Caco-2 (cell line): ENCODE results near the gene ABHD12. TPM values are rescaled to one million over a fixed set of nuclear protein-coding genes. Genes with fewer than 3 reads are reported as not detected.

Source experiments
- BruUV-seq: library from RNA; stranded (reverse); fragments of 400-500 nt; replicated peaks from 2 replicates; lab custom pipeline; 2021; lab: Mats Ljungman, UMichigan
- CTCF ChIA-PET: fragments of 300-600 bp; sonication (Branson Sonifier 250); formaldehyde crosslinking; loops from one replicate; lab custom pipeline; 2022; ENCODE audit warnings: antibody characterized with exemption; lab: Charles Lee
- POLR2A ChIA-PET: fragments of 300-600 bp; sonication (Branson Sonifier 250); formaldehyde crosslinking; loops from one replicate; lab custom pipeline; 2022; ENCODE audit warnings: antibody characterized with exemption; lab: Charles Lee
- DNase-seq, 2 experiments: peaks; one replicate each; pipeline versions ENCODE4 v3.0.0 to v3.0.0-alpha.2; 2020 to 2022
- H3K27me3 ChIP-seq: replicated peaks from 2 replicates; pipeline ENCODE4 v1.6.0; 2011; ENCODE audit warnings: low read length; ENCODE audit not compliant: control insufficient read depth, insufficient read depth
- H3K36me3 ChIP-seq: 2 replicates; pipeline ENCODE4 v1.5.1; 2011; ENCODE audit warnings: low read length; ENCODE audit not compliant: control insufficient read depth, insufficient read depth
- H3K4me1 ChIP-seq: fragments of 250-450 bp; sonication (Bioruptor Pico); 2 replicates; pipeline ENCODE4 v1.5.1; 2020; ENCODE audit warnings: mild to moderate bottlenecking
- H3K4me3 ChIP-seq: 2 replicates; pipeline ENCODE4 v1.5.1; 2011; ENCODE audit warnings: low read depth, mild to moderate bottlenecking, control low read depth, low read length
- H3K9me3 ChIP-seq: fragments of 250-450 bp; sonication (Bioruptor Pico); 2 replicates; pipeline ENCODE4 v1.5.1; 2020; ENCODE audit warnings: mild to moderate bottlenecking, moderate library complexity
- H3K27ac Mint-ChIP-seq: one replicate; pipeline ENCODE4 v1.8.0; 2022; ENCODE audit warnings: mixed read lengths; ENCODE audit not compliant: unreplicated experiment
- H3K27me3 Mint-ChIP-seq: one replicate; pipeline ENCODE4 v1.8.0; 2022; ENCODE audit warnings: mixed read lengths; ENCODE audit not compliant: insufficient read depth, unreplicated experiment
- H3K36me3 Mint-ChIP-seq: one replicate; pipeline ENCODE4 v1.8.0; 2022; ENCODE audit warnings: mild to moderate bottlenecking, mixed read lengths; ENCODE audit not compliant: insufficient read depth, unreplicated experiment
- H3K4me1 Mint-ChIP-seq: one replicate; pipeline ENCODE4 v1.8.0; 2022; ENCODE audit warnings: low read depth, mixed read lengths; ENCODE audit not compliant: unreplicated experiment
- H3K4me3 Mint-ChIP-seq: one replicate; pipeline ENCODE4 v1.8.0; 2022; ENCODE audit warnings: mild to moderate bottlenecking, moderate library complexity, mixed read lengths; ENCODE audit not compliant: unreplicated experiment
- H3K9me3 Mint-ChIP-seq: one replicate; pipeline ENCODE4 v1.8.0; 2022; ENCODE audit warnings: mixed read lengths; ENCODE audit not compliant: unreplicated experiment
- intact Hi-C: fragments of 100-400 bp; cut with micrococcal nuclease; formaldehyde crosslinking; loops from one replicate; pipeline ENCODE4 v1.10.0; 2022; ENCODE audit not compliant: unreplicated experiment
- total RNA-seq: library from RNA; stranded (reverse); gene quantifications from 2 replicates; pipeline ENCODE4 v1.2.3, GENCODE V29; 2022
- TF ChIP-seq, protein P1 (sequence below), 2 experiments: fragments of 200-600 bp in 1 of 2; IDR thresholded peaks; 1 replicate in 1 of 2; 2 replicates in 1 of 2; pipeline versions ENCODE4 v1.5.1 to v1.8.0; 2011 to 2022; ENCODE audit warnings: antibody characterized with exemption in 1 of 2, control low read depth in 1 of 2, inconsistent platforms in 1 of 2, low read depth in 1 of 2, low read length in 1 of 2, mild to moderate bottlenecking in 1 of 2, moderate library complexity in 1 of 2; ENCODE audit not compliant: insufficient read depth in 1 of 2, severe bottlenecking in 1 of 2, unreplicated experiment in 1 of 2

Gene ABHD12
- total RNA-seq, 1 experiment from 2014 or later, result 104 TPM

DNA sequence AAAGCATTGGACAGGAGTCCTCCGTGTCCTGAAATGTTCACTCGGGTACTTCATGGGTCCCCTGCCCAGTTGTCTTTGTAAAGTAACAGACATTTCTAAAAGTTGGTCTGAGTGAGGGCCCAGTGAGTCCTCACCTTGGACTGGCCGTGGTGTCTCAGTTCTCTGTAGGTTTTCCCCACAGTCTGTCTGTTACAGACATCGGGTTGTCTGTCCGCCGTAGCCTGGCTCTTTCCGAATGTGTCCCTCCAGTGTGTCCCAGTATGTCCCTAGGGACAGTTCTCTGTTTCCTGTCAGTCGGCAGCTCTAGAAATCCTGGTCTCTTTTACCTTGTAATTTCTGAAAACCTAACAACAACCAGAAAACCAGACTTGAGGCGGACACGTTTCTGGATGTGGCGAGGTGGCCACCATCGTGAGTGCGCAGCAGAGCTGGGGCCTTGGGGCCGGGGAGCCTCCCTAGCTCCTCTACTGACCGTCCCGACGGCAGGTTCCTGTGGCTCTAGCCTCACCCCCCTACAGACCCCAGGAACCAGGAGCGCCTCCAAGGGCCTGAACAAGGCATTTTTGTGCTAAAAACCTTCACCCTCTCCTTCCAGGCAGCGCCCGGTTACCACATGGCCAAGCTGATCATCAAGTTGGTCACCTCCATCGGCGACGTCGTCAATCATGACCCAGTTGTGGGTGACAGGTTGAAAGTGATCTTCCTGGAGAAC lies 100.6 kb downstream of the ABHD12 start:
- Mint-ChIP-seq H3K27me3 (no peaks in the 10 kb centered on the region), H3K36me3 (peaks cover 61% of the 10 kb centered on the region), H3K4me1 (no peaks in the 10 kb centered on the region), H3K9me3 (no peaks in the 10 kb centered on the region), H3K27ac (peak overlapping the region; percentile 16), H3K4me3 (no peak overlapping the region)
- Histone ChIP-seq H3K9me3 (no peaks in the 10 kb centered on the region), H3K4me3 (no peak overlapping the region), H3K36me3 (no peaks in the 10 kb centered on the region; the same call in 1 of the 2 replicates), H3K4me1 (no peaks in the 10 kb centered on the region), H3K27me3 (no peaks in the 10 kb centered on the region)
- intact Hi-C loops, result loop anchor here (5.0 to 10.0 kb wide), 2 partner anchors 112 to 285 kb away; no protein-coding TSS in a partner anchor
- DNase-seq, result no peak
- CTCF ChIA-PET, result interaction anchor here (0.6 kb wide), 1 partner anchor 197 kb away, joined by 3 read pairs; no protein-coding TSS in a partner anchor
- BruUV-seq, result no TSS peak
- POLR2A ChIA-PET, result no interaction called here
- TF ChIP-seq, protein P1, sequence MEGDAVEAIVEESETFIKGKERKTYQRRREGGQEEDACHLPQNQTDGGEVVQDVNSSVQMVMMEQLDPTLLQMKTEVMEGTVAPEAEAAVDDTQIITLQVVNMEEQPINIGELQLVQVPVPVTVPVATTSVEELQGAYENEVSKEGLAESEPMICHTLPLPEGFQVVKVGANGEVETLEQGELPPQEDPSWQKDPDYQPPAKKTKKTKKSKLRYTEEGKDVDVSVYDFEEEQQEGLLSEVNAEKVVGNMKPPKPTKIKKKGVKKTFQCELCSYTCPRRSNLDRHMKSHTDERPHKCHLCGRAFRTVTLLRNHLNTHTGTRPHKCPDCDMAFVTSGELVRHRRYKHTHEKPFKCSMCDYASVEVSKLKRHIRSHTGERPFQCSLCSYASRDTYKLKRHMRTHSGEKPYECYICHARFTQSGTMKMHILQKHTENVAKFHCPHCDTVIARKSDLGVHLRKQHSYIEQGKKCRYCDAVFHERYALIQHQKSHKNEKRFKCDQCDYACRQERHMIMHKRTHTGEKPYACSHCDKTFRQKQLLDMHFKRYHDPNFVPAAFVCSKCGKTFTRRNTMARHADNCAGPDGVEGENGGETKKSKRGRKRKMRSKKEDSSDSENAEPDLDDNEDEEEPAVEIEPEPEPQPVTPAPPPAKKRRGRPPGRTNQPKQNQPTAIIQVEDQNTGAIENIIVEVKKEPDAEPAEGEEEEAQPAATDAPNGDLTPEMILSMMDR (IDR thresholded peaks at IDR 0.05; ENCODE audit: insufficient read depth in 1 of 2, low read depth in 1 of 2, low read length in 1 of 2, severe bottlenecking in 1 of 2, unreplicated experiment in 1 of 2), result no peak

- H3K4me3 Mint-ChIP-seq, result no peak overlapping the region
- intact Hi-C loops, result no loop called here
- Histone ChIP-seq H3K4me1 (no peaks in the 10 kb centered on the region), H3K4me3 (no peak overlapping the region), H3K27me3 (no peaks in the 10 kb centered on the region), H3K36me3 (no peaks in the 10 kb centered on the region; the same call in 1 of the 2 replicates), H3K9me3 (no peaks in the 10 kb centered on the region)
- CTCF ChIA-PET, result no interaction called here
- H3K4me1 Mint-ChIP-seq, result no peaks in the 10 kb centered on the region
- POLR2A ChIA-PET, result no interaction called here
- no TSS peak for BruUV-seq
- H3K27me3 Mint-ChIP-seq, result no peaks in the 10 kb centered on the region
- no peaks in the 10 kb centered on the region for H3K9me3 Mint-ChIP-seq
- peak in 1 of 2 experiments; percentile 31 for DNase-seq
- peaks cover 59% of the 10 kb centered on the region for H3K36me3 Mint-ChIP-seq
- TF ChIP-seq, protein P1 (IDR thresholded peaks at IDR 0.05; ENCODE audit: insufficient read depth in 1 of 2, low read depth in 1 of 2, low read length in 1 of 2, severe bottlenecking in 1 of 2, unreplicated experiment in 1 of 2), result no peak
- H3K27ac Mint-ChIP-seq, result no peak overlapping the region
Observed at GRCh38 chr20:25288291-25289181, 102.1 kb downstream of the ABHD12 start.

DNA sequence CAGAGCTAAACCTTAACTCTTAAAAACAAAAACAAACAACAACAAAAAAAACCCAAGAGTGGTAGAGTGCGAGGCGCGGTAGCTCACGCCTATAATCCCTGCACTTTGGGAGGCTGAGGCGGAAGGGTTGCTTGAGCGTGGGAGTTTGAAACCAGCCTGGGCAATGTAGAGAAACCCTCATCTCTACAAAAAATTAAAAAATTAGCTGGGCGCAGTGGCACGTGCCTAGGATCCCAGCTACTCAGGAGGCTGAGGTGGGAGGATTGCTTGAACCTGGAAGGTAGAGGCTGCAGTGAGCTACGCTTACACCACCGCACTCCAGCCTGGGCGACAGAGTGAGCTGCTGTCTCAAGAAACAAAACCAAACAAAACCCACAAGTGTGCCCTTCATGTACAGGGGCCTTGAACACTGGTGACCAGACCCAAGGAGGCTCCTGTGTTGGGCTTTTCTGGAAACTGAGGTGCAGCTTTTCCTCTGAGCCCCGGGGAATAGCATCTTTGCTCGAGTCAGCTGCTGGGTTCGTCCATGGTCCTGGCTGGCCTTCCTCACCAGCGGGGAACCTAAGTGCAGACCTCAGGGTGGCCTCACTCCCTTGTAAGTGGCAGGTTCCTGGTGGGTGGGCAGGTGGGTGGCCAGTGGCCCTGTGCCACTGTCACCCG lies 102.9 kb downstream of the ABHD12 start:
- H3K4me1 ChIP-seq, result no peaks in the 10 kb centered on the region
- Mint-ChIP-seq H3K27me3 (no peaks in the 10 kb centered on the region), H3K4me3 (no peak overlapping the region), H3K36me3 (peaks cover 54% of the 10 kb centered on the region), H3K27ac (no peak overlapping the region), H3K4me1 (no peaks in the 10 kb centered on the region), H3K9me3 (no peaks in the 10 kb centered on the region)
- H3K36me3 ChIP-seq, result no peaks in the 10 kb centered on the region; the same call in 1 of the 2 replicates
- no peaks in the 10 kb centered on the region for H3K9me3 ChIP-seq
- no peak overlapping the region for H3K4me3 ChIP-seq
- CTCF ChIA-PET, result no interaction called here
- no peak for DNase-seq
- POLR2A ChIA-PET, result no interaction called here
- no peaks in the 10 kb centered on the region for H3K27me3 ChIP-seq
- no TSS peak for BruUV-seq
- intact Hi-C loops, result no loop called here
- TF ChIP-seq, protein P1 (IDR thresholded peaks at IDR 0.05; ENCODE audit: insufficient read depth in 1 of 2, low read depth in 1 of 2, low read length in 1 of 2, severe bottlenecking in 1 of 2, unreplicated experiment in 1 of 2), result no peak
